ENCODE data around the gene MYH15. TPM values are rescaled to one million over a fixed set of nuclear protein-coding genes. Genes with fewer than 3 reads are reported as not detected.

MYH15 gene
- total RNA-seq, 1 donor from 2014 or later, result 0.23 TPM

DNA sequence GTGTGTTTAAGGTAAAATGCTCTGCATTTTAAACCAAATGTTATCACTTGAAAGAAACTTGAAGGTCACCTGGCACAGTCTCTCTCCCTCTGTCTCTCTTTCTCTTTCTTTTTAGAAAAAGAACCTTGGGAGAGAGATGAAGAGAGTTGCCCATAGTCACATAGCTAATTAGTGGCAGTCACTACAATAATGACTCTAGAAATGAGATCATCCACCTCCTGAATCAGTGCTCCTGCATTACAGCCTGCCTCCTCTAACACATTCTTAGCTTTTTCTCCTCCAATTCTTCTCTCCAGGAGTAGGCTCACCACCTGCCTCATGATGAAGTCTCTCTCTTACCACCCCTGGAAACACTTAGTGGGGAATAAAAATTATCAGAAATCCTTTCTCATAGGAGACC lies 2.5 kb downstream of the MYH15 start:
- Mint-ChIP-seq H3K27me3 (ENCODE audit: unreplicated experiment) (peaks cover under 1% of the 10 kb centered on the region), H3K4me3 (ENCODE audit: unreplicated experiment) (no peak overlapping the region), H3K9me3 (ENCODE audit: unreplicated experiment) (no peaks in the 10 kb centered on the region), H3K4me1 (ENCODE audit: unreplicated experiment) (no peaks in the 10 kb centered on the region), H3K36me3 (ENCODE audit: low read depth, unreplicated experiment) (peaks cover under 1% of the 10 kb centered on the region), H3K27ac (ENCODE audit: unreplicated experiment) (no peak overlapping the region)
- no peak for DNase-seq (ENCODE audit: low spot score)
- TF ChIP-seq, protein P1, sequence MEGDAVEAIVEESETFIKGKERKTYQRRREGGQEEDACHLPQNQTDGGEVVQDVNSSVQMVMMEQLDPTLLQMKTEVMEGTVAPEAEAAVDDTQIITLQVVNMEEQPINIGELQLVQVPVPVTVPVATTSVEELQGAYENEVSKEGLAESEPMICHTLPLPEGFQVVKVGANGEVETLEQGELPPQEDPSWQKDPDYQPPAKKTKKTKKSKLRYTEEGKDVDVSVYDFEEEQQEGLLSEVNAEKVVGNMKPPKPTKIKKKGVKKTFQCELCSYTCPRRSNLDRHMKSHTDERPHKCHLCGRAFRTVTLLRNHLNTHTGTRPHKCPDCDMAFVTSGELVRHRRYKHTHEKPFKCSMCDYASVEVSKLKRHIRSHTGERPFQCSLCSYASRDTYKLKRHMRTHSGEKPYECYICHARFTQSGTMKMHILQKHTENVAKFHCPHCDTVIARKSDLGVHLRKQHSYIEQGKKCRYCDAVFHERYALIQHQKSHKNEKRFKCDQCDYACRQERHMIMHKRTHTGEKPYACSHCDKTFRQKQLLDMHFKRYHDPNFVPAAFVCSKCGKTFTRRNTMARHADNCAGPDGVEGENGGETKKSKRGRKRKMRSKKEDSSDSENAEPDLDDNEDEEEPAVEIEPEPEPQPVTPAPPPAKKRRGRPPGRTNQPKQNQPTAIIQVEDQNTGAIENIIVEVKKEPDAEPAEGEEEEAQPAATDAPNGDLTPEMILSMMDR (IDR thresholded peaks at IDR 0.05; ENCODE audit: unreplicated experiment), result no peak

DNA sequence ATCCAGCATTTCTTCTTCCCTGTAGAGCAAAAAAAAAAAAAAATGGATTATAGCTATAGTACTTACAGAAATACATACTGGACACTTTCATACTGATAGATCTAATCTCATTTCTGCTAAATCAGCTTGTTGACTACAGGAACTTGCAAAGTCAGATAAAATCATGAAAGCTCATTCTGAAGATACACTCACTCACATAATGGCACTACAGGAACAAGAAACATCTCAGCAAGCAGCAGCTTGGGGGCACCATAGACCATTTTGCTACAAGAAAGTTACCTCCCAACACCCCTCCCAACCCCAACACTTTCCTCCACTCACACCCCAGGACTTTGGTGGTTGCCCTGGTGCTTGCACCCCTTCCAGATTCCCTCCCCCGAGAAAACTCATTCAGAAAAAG lies 4.6 kb downstream of the MYH15 start:
- H3K4me3 Mint-ChIP-seq (ENCODE audit: unreplicated experiment), result no peak overlapping the region
- no peak overlapping the region for H3K27ac Mint-ChIP-seq (ENCODE audit: unreplicated experiment)
- no peaks in the 10 kb centered on the region for H3K27me3 Mint-ChIP-seq (ENCODE audit: unreplicated experiment)
- H3K36me3 Mint-ChIP-seq (ENCODE audit: low read depth, unreplicated experiment), result no peaks in the 10 kb centered on the region
- TF ChIP-seq, protein P1 (IDR thresholded peaks at IDR 0.05; ENCODE audit: unreplicated experiment), result no peak
- H3K9me3 Mint-ChIP-seq (ENCODE audit: unreplicated experiment), result no peaks in the 10 kb centered on the region
- DNase-seq (ENCODE audit: low spot score), result no peak
- H3K4me1 Mint-ChIP-seq (ENCODE audit: unreplicated experiment), result no peaks in the 10 kb centered on the region

DNA sequence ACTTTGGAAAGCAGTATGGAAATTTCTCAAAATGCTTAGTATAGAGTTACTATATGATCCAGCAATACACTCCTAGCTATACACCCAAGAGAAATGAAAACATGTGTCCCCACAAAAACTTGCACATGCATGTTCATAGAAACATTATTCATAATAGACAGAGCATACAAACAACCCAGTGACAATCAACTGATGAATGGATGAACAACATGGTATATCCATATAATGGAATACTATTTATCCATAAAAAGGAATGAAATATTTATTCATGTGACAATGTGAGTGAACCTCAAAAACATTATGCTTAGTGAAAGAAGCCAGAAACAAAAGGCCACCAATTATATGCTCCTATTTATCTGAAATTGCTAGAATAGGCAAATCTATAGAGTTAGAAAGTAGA lies 6.7 kb downstream of the MYH15 start:
- TF ChIP-seq, protein P1 (IDR thresholded peaks at IDR 0.05; ENCODE audit: unreplicated experiment), result no peak
- Mint-ChIP-seq H3K27ac (ENCODE audit: unreplicated experiment) (no peak overlapping the region), H3K4me3 (ENCODE audit: unreplicated experiment) (no peak overlapping the region)

DNA sequence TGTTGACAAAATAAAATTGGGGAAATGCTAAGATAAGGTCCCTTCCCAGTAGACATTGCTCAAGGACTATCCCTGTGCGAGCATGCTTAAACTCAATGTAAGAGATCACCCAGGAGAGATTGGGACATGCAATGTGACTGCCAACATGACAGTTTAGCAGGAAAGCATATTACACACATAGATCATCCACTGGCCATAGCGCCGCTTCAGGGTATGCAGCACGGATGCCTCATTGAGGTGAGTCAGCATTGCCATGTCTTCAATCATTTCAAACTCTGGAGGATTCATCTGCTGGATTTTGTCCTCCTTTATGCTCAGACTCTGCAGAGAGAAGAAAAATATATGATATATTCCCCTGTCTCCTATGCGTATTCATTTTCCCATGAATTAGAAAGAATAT lies 8.9 kb downstream of the MYH15 start:
- no peak for DNase-seq (ENCODE audit: low spot score)
- Mint-ChIP-seq H3K4me3 (ENCODE audit: unreplicated experiment) (no peak overlapping the region), H3K36me3 (ENCODE audit: low read depth, unreplicated experiment) (no peaks in the 10 kb centered on the region), H3K27me3 (ENCODE audit: unreplicated experiment) (no peaks in the 10 kb centered on the region), H3K27ac (ENCODE audit: unreplicated experiment) (no peak overlapping the region), H3K4me1 (ENCODE audit: unreplicated experiment) (no peaks in the 10 kb centered on the region), H3K9me3 (ENCODE audit: unreplicated experiment) (no peaks in the 10 kb centered on the region)
- TF ChIP-seq, protein P1 (IDR thresholded peaks at IDR 0.05; ENCODE audit: unreplicated experiment), result no peak

More for the DNA sequence above, 6.7 kb downstream of the MYH15 start:
- DNase-seq (ENCODE audit: low spot score), result no peak
- H3K9me3 Mint-ChIP-seq (ENCODE audit: unreplicated experiment), result no peaks in the 10 kb centered on the region
- no peaks in the 10 kb centered on the region for H3K36me3 Mint-ChIP-seq (ENCODE audit: low read depth, unreplicated experiment)
- no peaks in the 10 kb centered on the region for H3K4me1 Mint-ChIP-seq (ENCODE audit: unreplicated experiment)
- H3K27me3 Mint-ChIP-seq (ENCODE audit: unreplicated experiment), result no peaks in the 10 kb centered on the region

DNA sequence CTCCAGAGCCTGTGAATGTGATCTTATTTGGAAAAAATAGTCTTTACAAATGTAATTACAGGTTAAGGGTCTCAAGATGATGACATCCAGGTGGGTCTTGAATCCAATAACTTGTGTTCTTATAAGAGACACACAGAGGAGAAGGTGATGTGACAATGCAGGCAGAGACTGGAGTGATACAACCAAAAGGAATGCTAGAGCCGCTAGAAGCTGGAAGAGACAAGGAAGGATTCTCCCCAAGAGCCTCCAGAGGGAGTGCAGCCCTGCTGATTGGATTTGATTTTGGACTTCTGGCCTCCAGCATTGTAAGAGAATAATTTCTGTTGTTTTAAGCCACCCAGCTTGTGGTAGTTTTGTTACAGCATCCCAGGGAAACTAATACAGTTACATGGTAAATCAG lies 9.7 kb downstream of the MYH15 start:
- no peaks in the 10 kb centered on the region for H3K4me1 Mint-ChIP-seq (ENCODE audit: unreplicated experiment)
- H3K27me3 Mint-ChIP-seq (ENCODE audit: unreplicated experiment), result no peaks in the 10 kb centered on the region
- TF ChIP-seq, protein P1 (IDR thresholded peaks at IDR 0.05; ENCODE audit: unreplicated experiment), result no peak
- H3K27ac Mint-ChIP-seq (ENCODE audit: unreplicated experiment), result no peak overlapping the region
- H3K9me3 Mint-ChIP-seq (ENCODE audit: unreplicated experiment), result no peaks in the 10 kb centered on the region
- H3K4me3 Mint-ChIP-seq (ENCODE audit: unreplicated experiment), result no peak overlapping the region
- no peak for DNase-seq (ENCODE audit: low spot score)
- H3K36me3 Mint-ChIP-seq (ENCODE audit: low read depth, unreplicated experiment), result no peaks in the 10 kb centered on the region
